Kidney (tissue), 14 donors: ENCODE measurements around the gene STRN3. TPM values are rescaled to one million over a fixed set of nuclear protein-coding genes. Genes with fewer than 3 reads are reported as not detected.
A peak's percentile ranks its signal among the peaks of the same experiment; 100 is the strongest.

Source experiments
- DNase-seq, 5 donors: peaks; one replicate each; pipeline ENCODE4 v3.0.0-alpha.2; 2013 to 2020
- FAIRE-seq: peaks from 2 replicates; lab custom pipeline; 2012; peaks lifted over from hg19 to GRCh38; lab: Jason Lieb, UNC
- H3K27ac ChIP-seq, 2 donors: one replicate each; pipeline ENCODE4 v1.7.0; 2013; ENCODE audit warnings: low read depth in 2 of 2, low read length in 2 of 2, inconsistent platforms in 1 of 2
- H3K27me3 ChIP-seq: one replicate; pipeline ENCODE4 v1.7.1; 2013; ENCODE audit warnings: low read length, inconsistent platforms; ENCODE audit not compliant: control insufficient read depth, insufficient read depth
- H3K36me3 ChIP-seq, 3 donors: one replicate each; pipeline versions ENCODE4 v1.7.0 to v1.7.1; 2013; ENCODE audit warnings: low read length in 3 of 3, control low read depth in 1 of 3, inconsistent platforms in 1 of 3; ENCODE audit not compliant: insufficient read depth in 3 of 3, control insufficient read depth in 2 of 3
- H3K4me1 ChIP-seq, 3 donors: one replicate each; pipeline versions ENCODE4 v1.7.0 to v1.7.1; 2013; ENCODE audit warnings: low read length in 3 of 3, inconsistent platforms in 1 of 3, low read depth in 1 of 3; ENCODE audit not compliant: control insufficient read depth in 2 of 3, insufficient read depth in 2 of 3
- H3K4me3 ChIP-seq, 3 donors: one replicate each; pipeline versions ENCODE4 v1.7.0 to v1.8.1; 2013; ENCODE audit warnings: low read length in 3 of 3, control low read depth in 1 of 3, inconsistent platforms in 1 of 3
- H3K9ac ChIP-seq, 3 donors: one replicate each; pipeline versions ENCODE4 v1.7.0 to v1.7.1; 2013; ENCODE audit warnings: low read length in 3 of 3, control low read depth in 1 of 3, inconsistent platforms in 1 of 3
- H3K9me3 ChIP-seq, 3 donors: one replicate each; pipeline versions ENCODE4 v1.7.0 to v1.7.1; 2013; ENCODE audit warnings: low read length in 3 of 3, control low read depth in 1 of 3, inconsistent platforms in 1 of 3; ENCODE audit not compliant: control insufficient read depth in 2 of 3, insufficient read depth in 1 of 3
- intact Hi-C: fragments of 100-400 bp; cut with DNase I; formaldehyde crosslinking; loops from one replicate; pipeline ENCODE4 v1.11.1; 2022
- polyA plus RNA-seq: library from polyadenylated mRNA; stranded (reverse); fragments of 350-450 nt; fragmentation: Illumina TruSeq; extraction: RNeasy Lipid Tissue Mini Kit (QIAGEN cat#74804); gene quantifications from one replicate; pipeline ENCODE4 v1.2.3, GENCODE V29; 2014; ENCODE audit warnings: low read depth, low replicate concordance; ENCODE audit not compliant: insufficient read depth
- total RNA-seq: library from RNA; stranded (reverse); fragmentation: NEBNext Ultra II Directional; extraction: Animal tissue kit (Norgen Biotek cat#: 25700); gene quantifications from one replicate; pipeline ENCODE4 v1.2.1, GENCODE V29; 2021
- TF ChIP-seq, protein P1 (sequence below): IDR thresholded peaks from 3 replicates; pipeline ENCODE4 v1.5.1; 2012; ENCODE audit warnings: mild to moderate bottlenecking, moderate library complexity, borderline replicate concordance; ENCODE audit not compliant: insufficient read depth; ENCODE audit errors: extremely low read depth
- donor health status: control.
- donor health status: control.
- donor health status: control.
- donor health status: control.
- donor health status: control.
- donor health status: DM: yes; HTN: yes; CAD: no.
- donor health status: Normal renal cell carcinoma (clear cell type).

The STRN3 gene
- total and polyA plus RNA-seq, 2 donors from 2014 or later, result 10.6 to 52.9 TPM

DNA sequence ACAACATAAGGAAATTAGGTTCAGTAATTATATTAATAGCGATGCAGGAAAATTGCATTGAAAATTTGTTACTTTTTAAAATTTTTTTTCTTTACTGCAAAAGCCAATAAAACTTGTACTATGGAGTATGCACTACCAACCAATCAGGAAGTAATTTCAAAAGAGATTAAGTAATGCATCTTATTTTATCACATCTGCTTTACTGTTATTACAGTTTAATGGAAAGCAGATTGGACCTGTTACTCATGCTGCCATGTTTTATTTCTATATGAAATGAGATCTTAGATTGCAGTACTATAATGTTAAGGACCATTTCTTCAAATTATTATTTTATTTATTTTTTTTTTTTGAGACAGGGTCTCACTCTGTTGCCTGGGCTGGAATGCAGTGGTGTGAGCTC, 1.7 kb upstream of the STRN3 start:
- H3K4me3 ChIP-seq, result peak overlapping the region in 1 of 3 donors; percentile 80
- peaks cover 0 to 6% (median 3%) of the 10 kb centered on the region in 3 donors for H3K4me1 ChIP-seq
- intact Hi-C loops, result no loop called here
- no peaks in the 10 kb centered on the region for H3K36me3 ChIP-seq
- no peak for DNase-seq
- H3K27ac ChIP-seq, result no peak overlapping the region
- no peaks in the 10 kb centered on the region for H3K9me3 ChIP-seq
- no peak overlapping the region for H3K9ac ChIP-seq
- no peaks in the 10 kb centered on the region for H3K27me3 ChIP-seq
- no peak for FAIRE-seq
- TF ChIP-seq, protein P1, sequence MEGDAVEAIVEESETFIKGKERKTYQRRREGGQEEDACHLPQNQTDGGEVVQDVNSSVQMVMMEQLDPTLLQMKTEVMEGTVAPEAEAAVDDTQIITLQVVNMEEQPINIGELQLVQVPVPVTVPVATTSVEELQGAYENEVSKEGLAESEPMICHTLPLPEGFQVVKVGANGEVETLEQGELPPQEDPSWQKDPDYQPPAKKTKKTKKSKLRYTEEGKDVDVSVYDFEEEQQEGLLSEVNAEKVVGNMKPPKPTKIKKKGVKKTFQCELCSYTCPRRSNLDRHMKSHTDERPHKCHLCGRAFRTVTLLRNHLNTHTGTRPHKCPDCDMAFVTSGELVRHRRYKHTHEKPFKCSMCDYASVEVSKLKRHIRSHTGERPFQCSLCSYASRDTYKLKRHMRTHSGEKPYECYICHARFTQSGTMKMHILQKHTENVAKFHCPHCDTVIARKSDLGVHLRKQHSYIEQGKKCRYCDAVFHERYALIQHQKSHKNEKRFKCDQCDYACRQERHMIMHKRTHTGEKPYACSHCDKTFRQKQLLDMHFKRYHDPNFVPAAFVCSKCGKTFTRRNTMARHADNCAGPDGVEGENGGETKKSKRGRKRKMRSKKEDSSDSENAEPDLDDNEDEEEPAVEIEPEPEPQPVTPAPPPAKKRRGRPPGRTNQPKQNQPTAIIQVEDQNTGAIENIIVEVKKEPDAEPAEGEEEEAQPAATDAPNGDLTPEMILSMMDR, result no peak

DNA sequence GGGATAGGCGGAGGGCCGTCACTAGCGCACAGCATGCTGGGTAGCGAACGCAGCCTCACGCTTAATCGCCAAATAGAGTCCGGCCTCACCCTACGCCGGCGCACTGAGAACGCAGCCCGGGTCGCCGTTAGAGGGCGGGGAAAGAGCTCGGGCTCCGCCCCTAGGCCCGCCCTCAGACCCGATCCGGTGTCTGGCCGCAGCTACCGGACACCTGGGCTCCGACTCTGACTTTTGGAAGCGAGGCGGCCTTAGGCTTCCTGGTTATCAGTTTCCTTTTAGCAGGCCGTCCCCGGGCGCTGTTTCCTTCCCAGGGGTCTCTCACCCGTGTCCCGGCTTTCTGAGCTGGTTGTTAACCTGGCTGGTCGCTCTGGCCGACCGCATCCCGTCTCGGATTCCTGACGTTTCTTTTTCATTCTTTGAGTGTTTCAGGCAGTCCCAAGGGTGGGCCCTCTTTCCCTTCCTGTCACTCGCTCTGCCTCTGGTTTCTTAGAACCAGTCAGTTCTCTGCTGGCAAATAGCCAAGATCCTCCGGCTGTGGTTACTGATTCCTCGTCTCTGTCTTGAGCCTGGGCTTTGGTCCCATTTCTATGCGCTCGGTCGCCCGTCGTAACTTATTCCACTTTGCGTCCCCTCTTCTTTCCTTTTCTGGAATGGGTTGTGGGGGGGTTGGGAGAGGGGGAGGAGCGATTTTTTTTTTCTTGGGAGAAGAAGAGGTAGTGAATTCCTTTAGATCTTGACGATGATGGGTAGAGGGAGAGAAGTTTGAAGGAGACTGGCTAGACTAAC, 464 bp upstream of the STRN3 start:
- Histone ChIP-seq H3K36me3 (no peaks in the 10 kb centered on the region), H3K27me3 (no peaks in the 10 kb centered on the region), H3K9me3 (no peaks in the 10 kb centered on the region), H3K9ac (peak overlapping the region; percentile 83 to 95 (median 91)), H3K27ac (peak overlapping the region; percentile 96 to 98), H3K4me3 (peak overlapping the region; percentile 70 to 91 (median 80)), H3K4me1 (peaks cover 0 to 6% (median 3%) of the 10 kb centered on the region in 3 donors)
- TF ChIP-seq, protein P1, result no peak
- FAIRE-seq (no peak), DNase-seq (peak; percentile 98 to 99 (median 98))
- intact Hi-C loops, result no loop called here

DNA sequence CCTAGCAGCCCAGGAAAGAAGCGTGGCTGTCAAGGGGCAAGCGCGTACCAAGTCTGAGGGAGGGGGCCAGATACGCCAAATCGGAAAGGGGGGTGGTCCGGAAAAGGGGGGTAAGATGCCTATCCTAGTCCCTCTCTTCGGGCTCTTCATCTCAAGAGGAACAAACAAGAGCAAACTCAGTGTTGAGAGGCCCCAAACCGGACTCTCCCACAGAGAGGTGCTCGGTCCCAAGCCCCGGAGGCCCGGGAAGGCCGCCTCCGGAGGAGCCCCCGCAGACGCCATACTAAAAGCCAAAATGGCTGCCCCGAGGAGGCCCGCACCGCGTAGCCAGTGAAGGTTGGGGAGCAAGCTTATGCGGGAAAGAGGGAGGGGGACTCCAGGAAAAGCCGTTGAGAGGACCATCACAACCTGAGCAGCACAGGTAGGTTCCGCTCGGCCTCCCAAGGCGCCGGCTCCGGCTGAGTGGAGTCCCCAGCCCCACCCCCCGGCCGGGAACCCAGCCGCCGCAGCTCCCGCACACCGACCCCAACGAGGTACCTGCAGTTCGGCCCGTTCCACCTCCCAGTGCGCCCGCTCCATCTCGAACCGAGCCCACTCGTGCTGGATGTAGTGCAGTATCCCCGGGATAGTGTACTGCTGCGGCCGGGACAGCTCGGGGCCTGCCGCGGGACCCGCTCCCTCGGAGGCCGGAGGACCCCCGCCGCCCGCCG, 657 bp downstream of the STRN3 start, which contains the start of gene AP4S1:
Gene AP4S1 (plus strand): TSS at position 283 of the 710 bp plus-strand sequence. CDS start 40,548 bp downstream, outside the sequence.
- TF ChIP-seq, protein P1, result no peak
- no peaks in the 10 kb centered on the region for H3K36me3 ChIP-seq
- no peaks in the 10 kb centered on the region for H3K27me3 ChIP-seq
- H3K9ac ChIP-seq, result peak within 1 kb of the TSS; percentile 88 to 95 (median 91)
- peak within 1 kb of the TSS; percentile 96 to 98 for H3K27ac ChIP-seq
- intact Hi-C loops, result no loop called here
- no peak for FAIRE-seq
- DNase-seq, result peak; percentile 67 to 89 (median 72)
- peaks cover 0 to 6% (median 3%) of the 10 kb centered on the region in 3 donors for H3K4me1 ChIP-seq
- peak within 1 kb of the TSS; percentile 80 to 97 (median 94) for H3K4me3 ChIP-seq
- no peaks in the 10 kb centered on the region for H3K9me3 ChIP-seq
